GM12874 (cell line): ENCODE measurements around the gene PACS1.

Experiments
- CTCF ChIP-seq: IDR thresholded peaks from 2 replicates; pipeline ENCODE4 v1.5.1; 2011; ENCODE audit warnings: low read depth, mild to moderate bottlenecking, control low read depth, low read length, moderate library complexity; ENCODE audit not compliant: insufficient read depth

The PACS1 gene

GRCh38 chr11:66189031-66189745 lies 119.1 kb downstream of the PACS1 start:
- no peak for TF ChIP-seq CTCF

GRCh38 chr11:66190786-66191185 lies 120.7 kb downstream of the PACS1 start:
- TF ChIP-seq CTCF: no peak

GRCh38 chr11:66192181-66192863 lies 122.2 kb downstream of the PACS1 start:
- TF ChIP-seq CTCF: no peak

- no peak for TF ChIP-seq CTCF
Observed at GRCh38 chr11:66194391-66194790, 124.3 kb downstream of the PACS1 start.

GRCh38 chr11:66195867-66196266 lies 125.8 kb downstream of the PACS1 start:
- TF ChIP-seq CTCF: no peak

GRCh38 chr11:66203847-66204246 lies 133.8 kb downstream of the PACS1 start:
- TF ChIP-seq CTCF: no peak

GRCh38 chr11:66204412-66204811 lies 134.3 kb downstream of the PACS1 start:
- no peak for TF ChIP-seq CTCF
